HTR-8/SVneo (cell line): ENCODE data around the gene ARHGAP1.
"Not testable (repeated sequence)": the region's sequence is repeated elsewhere in the genome, so short reads cannot be mapped to it uniquely, and the experiment has no call there.

Source experiments
- DNase-seq: peaks from one replicate; pipeline ENCODE4 v3.0.0; 2011; ENCODE audit warnings: low spot score, mixed read lengths; ENCODE audit not compliant: insufficient read length
- FAIRE-seq: peaks from 2 replicates; lab custom pipeline; 2011; peaks lifted over from hg19 to GRCh38; lab: Jason Lieb, UNC

ARHGAP1 gene

DNA sequence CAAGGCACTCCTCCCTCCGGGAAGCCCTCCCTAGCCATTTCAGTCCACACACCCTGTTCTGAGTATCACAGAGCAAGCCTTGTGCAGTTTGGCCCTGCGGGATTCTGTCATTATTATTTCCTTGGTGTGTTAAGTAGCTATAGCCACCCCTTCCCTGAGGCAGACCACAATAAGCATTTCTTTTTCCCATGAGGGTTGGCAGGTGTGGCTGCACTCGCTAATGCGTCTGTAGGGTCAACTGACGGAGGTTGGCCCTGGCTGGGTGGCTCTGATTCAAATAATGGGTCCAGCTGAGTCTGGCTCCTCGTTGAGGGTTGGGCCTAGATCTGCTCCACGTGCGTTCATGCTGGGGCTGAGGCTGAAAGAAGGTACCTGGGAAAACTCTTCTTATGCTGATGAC, 23.7 kb upstream of the ARHGAP1 start:
- DNase-seq (no peak), FAIRE-seq (no peak)

DNA sequence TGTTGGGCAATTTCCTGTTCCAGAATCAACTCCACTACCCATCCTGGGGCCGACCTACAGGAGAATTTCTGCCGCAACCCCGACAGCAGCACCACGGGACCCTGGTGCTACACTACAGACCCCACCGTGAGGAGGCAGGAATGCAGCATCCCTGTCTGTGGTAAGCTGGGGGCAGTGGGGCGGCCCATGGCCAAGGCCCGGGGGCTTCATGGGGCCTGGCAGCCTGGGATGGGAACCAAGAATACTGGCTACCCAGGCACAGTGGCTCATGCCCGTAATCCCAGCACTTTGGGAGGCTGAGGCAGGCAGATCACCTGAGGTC, 22.9 kb upstream of the ARHGAP1 start:
- FAIRE-seq (no peak), DNase-seq (no peak)

DNA sequence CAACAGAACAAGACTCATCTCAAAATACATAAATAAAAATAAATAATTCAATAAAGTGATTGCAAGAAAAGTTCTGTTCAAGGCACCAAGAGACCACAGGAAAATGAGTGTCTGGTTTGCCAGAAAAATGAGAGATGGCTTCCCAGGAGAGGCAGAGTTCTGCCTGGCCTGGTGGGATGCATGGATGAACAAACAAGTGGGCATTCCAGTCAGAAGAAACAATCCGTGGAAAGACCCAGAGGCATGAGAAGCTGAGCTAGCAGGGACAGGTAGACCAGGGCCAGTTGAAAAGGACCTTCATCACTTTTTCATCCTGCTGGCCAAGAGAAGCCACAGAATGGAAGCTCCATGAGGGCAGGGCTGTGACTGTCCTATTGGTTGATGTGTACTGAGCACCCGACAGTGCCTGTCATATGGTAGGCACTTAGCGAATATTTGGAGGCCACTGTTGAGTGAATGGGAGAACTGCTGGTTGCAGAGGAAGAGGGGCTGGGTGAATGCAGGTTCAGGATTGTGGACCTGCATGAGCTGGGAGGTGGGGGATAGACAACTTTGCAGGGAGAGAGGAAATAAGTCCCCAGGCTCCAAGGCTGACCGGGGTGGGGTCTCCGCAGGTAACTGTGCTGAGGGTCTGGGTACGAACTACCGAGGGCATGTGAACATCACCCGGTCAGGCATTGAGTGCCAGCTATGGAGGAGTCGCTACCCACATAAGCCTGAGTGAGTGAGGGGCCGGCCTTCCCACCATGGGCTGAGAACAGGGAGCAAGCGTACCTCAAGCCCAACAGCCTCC, 22.3 kb upstream of the ARHGAP1 start:
- no peak for FAIRE-seq
- DNase-seq, result no peak

DNA sequence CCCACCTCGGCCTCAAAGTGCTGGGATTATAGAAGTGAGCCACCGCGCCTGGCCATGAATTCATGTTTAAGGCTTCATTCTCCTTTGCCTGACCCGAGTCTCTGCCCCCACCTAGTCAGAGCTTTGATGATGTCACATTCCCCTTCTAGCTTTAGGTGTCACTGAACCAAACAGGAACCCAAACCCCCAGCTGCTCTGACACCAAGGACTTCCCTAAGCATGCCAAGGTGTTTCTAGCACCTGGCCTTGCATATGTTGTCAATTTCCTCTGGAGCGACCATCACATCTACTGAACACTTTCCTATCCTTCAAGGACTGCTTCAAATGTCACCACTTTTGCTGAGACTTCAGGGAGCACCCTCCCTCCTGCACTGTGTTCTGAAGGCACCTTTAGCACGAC, 20.9 kb upstream of the ARHGAP1 start:
- FAIRE-seq (no peak), DNase-seq (no peak)

DNA sequence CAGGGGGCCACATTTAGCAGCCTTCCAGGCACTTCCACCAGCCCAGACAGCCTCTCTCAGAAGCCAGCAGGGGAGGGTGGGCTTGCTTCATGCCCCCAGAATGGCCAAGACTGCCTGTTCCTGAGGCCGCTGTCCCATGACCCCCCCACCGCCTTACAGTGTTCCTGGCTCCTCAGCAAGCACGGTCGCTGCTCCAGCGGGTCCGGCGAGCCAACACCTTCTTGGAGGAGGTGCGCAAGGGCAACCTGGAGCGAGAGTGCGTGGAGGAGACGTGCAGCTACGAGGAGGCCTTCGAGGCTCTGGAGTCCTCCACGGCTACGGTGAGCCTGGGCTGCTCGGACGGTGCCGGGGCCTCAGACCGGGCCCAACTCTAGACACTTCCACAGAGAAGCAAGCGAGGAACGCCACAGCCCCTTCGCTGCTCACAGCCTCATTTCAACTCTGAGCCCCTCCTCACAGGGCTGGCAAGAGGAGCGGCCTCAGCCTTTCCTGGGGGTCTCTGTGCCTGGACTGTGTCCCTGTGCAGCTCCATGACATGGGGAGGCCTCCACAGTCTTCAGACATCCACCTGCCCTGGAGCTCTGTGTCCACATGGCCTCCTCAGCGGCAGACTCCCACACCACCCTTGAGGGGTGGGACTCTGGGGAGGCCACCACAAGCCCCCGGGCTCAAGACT, 19.3 kb upstream of the ARHGAP1 start:
- FAIRE-seq, result no peak
- DNase-seq, result no peak

DNA sequence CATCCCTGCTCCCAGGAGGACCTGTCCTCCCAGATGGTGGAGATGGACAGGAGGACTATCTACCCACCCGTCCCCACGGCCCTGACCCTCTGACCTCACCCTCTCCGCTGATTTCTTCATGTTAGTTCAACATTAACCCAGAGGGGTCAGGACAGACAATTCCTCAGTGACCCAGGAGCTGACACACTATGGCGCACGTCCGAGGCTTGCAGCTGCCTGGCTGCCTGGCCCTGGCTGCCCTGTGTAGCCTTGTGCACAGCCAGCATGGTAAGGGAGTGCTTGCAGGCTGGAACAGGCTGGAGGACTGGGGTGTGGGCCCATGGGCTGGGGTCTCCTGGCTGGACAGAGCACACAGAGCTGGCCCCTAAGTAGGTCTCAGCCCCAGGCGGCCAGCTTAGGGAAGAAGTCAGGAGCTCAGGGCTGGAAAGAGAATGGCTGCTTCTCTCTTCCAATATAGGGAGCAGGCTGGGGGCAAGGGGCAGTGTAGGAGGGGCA, 18.7 kb upstream of the ARHGAP1 start, which contains the start of gene F2:
Gene F2 (plus strand): TSS at position 166 of the 495 bp plus-strand sequence. CDS start 23 bp downstream, at position 189.
- no peak for DNase-seq
- no peak for FAIRE-seq

DNA sequence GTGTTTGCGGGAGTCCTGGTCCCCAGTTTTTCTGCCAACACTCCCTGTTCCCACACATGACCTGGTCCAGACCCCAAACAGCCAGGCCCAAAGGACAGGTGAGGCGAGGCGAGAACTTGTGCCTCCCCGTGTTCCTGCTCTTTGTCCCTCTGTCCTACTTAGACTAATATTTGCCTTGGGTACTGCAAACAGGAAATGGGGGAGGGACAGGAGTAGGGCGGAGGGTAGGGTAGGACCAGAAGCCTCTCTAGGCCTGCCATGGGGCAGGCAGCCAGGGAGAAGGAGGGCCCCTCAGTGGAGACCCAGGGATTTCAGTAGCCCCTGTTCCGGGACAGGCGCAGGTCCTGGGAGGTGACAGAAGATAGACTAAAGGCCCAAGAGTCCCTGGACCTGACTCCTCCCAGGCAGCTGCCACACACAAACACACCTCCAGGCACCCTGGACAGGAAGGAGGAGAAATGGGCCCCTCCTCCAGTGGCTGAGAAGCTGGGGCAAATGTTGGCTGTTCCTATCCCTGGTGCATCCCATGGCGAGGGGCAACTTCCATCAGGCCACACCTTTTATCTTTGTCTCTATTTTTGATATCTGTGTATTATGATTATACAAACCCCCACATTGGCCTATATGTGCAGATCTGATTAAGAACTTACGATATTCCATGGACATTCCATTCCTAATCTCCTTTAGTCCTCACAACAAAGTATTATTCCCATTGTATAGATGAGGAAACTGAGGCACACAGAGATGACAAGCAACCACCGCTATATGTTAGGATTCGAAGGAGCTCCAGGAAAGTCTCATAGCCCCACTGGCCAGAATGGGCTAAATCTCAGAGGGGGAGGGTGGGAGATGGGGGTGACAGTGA, 18.0 kb upstream of the ARHGAP1 start:
- FAIRE-seq, result no peak
- no peak for DNase-seq

DNA sequence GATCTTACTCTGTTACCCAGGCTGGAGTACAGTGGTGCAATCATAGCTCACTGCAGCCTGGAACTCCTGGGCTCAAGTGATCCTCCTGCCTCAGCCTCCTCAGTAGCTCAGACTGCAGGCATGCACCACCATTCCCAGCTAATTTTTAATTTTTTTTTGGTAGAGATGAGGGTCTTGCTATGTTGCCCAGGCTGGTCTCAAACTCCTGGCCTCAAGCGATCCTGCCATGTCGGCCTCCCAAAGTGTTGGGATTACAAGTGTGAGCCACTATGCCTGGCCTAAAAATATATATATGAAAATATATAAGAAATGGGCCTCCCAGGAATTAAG, 17.4 kb upstream of the ARHGAP1 start:
- not testable (repeated sequence) for DNase-seq, FAIRE-seq

DNA sequence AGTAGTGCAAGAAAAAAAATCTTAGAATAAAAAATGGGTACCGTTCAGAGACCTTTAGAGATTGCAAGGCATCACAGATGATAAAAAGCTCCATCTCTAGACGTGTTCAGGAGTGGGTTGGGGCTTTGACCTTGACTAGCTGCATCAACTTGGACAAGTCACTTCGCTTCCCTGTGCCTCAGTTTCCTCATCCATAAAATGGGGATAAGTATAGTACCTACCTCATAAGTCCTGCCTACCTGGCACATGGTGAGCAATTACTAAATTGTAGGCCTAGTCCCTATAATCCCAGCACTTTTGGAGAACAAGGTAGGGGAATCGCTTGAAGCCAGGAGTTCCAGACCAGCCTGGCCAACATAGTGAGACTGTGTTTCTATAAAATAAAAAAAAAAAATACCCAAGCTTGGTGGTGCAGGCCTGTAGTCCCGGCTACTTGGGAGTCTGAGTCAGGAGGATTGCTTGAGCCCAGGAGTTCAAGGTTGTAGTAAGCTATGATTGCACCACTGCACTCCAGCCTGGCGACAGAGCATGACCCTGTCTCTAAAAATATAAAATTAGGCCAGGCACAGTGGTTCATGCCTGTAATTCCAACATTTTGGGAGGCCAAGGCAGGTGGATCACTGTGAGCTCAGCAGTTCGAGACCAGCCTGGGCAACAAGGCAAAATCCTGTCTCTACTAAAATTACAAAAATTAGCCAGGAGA, 12.6 kb upstream of the ARHGAP1 start:
- FAIRE-seq, result no peak

DNA sequence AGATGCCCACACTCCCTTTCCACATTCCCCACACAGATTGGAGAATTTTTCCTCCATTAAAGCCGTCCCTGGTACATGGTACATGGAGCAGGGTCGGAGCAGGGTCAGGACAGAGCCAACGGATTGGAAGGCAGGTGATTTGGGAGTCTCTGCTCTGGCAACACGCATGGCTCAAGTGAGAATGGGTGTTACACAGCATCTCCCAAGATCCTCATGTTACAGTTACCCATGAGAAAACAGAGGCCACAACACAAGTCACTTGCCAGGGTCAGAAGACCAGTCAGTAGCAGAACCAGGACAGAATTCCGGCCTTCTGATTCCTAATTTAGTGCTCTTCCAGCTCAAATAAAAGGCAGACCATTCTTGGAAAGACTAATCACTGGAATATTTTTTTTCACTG, 10.9 kb upstream of the ARHGAP1 start:
- DNase-seq (no peak), FAIRE-seq (no peak)

More for the DNA sequence above, 12.6 kb upstream of the ARHGAP1 start:
- no peak for DNase-seq

DNA sequence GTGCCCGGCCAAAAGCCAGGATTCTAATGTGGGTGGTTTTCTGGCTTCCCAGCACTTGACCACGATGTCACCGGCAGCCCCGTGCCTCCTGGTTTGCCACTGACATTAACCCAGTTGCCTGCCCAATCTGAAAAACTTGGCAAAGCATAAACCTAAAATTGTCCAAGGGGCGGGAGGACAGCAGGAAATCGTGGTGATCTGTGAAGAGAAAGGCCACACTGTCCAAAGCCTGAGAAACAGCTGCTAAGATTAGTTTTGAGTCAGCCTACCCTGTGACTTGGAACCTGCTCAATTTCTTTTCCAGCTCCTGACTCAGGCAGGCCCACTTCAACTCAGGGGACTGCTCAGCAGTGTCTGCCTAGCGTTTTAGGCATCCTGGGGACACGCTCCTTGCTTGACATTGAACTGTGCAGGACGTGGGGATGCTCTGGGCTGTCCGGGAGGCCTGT, 10.4 kb upstream of the ARHGAP1 start:
- FAIRE-seq (no peak), DNase-seq (no peak)

DNA sequence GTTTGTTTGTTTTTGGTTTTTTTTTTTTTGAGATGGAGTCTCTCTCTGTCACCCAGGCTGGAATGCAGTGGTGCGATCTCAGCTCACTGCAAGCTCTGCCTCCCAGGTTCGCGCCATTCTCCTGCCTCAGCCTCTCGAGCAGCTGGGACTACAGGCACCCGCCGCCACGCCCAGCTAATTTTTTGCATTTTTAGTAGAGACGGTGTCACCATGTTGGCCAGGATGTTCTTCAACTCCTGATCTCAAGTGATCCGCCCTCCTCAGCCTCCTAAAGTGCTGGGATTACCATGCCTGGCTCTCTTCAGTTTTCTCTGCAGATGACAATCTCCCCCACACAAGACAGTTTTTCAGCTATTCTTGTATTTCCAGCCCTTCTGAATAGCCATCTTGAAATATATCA, 8.9 kb upstream of the ARHGAP1 start:
- not testable (repeated sequence) for FAIRE-seq, DNase-seq

DNA sequence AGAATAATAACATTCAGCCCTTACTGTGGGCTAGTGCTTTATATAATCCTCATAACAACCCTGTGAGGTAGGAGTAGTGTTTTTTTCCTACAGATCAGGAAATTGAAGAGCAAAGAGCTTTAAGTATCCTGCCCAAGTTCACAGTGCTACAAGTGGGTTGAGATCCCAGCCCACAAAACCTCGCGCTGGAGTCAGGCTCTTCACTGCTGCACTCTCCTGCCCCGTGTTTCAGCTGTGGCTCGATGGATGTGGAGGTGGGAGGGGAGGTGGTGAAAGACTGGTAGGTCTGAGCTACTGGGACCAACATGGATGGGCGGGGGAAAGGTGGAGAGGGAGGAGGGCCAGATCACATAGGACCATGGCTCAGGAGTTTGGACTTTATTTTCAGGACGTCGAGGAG, 6.5 kb upstream of the ARHGAP1 start:
- FAIRE-seq (no peak), DNase-seq (no peak)

DNA sequence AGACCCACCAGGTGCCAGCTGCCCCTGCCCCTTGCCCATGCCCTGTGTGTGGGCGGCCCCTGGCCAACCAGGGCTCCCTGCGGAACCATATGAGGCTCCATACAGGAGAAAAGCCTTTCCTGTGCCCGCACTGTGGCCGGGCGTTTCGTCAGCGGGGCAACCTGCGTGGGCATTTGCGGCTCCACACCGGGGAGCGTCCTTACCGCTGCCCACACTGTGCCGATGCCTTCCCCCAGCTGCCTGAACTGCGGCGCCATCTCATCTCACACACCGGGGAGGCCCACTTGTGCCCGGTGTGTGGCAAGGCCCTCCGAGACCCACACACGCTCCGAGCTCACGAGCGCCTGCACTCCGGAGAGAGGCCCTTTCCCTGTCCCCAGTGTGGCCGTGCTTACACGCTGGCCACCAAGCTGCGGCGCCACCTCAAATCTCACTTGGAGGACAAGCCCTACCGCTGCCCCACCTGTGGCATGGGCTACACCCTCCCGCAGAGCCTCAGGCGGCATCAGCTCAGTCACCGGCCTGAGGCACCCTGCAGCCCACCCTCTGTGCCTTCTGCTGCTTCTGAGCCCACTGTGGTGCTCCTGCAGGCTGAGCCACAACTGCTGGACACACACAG, 4.8 kb upstream of the ARHGAP1 start:
- no peak for DNase-seq
- FAIRE-seq, result no peak

DNA sequence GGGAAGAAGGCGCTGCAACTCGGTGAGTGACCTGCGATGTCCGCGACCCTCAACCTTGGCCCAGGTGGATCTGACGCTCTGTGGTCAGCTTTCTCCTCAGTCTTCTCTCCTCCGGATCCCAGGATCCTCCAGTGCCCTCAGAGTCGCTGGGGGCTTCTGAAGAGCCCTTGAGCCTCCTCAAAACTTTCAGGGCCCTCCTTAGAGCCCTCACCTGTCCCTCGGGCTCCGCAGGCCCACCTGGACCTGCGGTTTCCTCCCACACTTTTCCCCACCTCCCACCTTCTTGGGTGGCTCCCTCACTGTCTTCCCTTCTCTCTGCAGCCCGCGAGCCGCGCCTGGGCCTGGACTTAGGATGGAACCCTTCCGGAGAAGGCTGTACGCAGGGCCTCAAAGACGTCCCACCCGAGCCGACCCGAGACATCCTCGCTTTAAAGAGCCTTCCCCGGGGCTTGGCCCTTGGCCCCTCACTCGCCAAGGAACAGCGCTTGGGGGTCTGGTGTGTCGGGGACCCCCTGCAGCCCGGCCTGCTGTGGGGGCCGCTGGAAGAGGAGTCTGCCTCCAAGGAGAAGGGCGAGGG, 747 bp upstream of the ARHGAP1 start:
- no peak for DNase-seq
- FAIRE-seq, result no peak

DNA sequence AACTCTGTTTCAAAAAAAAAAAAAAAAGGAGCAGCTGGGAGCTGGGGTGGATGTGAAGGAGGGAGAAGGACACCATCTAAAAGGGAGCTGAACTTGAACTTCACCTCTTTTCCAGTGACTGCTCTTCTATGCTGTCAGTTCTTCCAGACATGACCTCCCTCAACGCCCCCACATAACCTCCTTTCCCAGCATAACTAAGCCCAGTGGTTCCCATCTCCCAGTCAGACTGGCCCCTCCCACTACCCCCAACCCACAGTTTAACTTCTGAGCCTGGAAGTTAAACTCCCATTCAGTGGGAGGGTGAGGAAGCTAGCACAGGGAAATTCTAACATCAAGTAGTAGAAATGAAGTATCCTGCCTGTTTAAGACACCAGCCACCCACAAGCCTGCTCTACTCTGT, 1.8 kb downstream of the ARHGAP1 start:
- FAIRE-seq (no peak), DNase-seq (no peak)

DNA sequence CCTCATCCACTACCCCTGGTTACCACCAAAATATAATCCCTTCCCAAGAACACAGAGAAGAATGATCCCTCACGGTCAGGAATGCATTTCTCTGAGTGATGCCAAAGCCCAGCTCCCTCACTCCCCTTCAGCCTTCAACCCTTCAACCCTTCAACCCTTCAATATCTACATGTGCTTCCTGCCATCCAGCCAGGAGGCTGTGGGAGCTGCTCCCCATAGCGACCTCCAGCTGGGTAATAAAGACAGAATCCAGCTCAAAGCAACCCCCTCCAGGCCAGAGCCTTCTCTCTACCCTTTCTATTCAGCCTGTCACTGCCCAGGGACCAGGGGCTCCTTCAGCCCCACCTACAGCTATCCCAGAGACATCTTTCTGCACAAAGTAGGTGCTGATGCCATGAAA, 2.7 kb downstream of the ARHGAP1 start:
- FAIRE-seq (no peak), DNase-seq (no peak)

DNA sequence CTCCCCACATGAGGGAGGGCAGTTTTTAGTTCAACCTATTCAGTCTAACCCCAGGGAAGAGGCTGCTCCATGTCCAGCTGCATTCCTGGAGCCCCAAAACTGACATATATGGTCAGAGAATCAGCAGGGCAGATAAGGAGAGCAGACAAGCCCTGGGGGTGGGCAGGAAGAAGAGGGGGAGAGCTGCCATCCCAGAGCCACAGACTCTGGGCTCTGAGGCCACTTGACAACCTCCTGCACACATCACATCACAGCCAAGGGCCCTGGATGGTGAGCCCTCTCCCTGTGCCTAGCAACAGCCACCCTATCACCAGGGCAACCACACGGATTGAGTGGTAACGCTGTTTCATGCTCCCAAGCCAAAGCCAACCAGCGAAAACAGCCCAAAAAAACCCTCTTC, 3.1 kb downstream of the ARHGAP1 start:
- FAIRE-seq, result no peak
- no peak for DNase-seq

DNA sequence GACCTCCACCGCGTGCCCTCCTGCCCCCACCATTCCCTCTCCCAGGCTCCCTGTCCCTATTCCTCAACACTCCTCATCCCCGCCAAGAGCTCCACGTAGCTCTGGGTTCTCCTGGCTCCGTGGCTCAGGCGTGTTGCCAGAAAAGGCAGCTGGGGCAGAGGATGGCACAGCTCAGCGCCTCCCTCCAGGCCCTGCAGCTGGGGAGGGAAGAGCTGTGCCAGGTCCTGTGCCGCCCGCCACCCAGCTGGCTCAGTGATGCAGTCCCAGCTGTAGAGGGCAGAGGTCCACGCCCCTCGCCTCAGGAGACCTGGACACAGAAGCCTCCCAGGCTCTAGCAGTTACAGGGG, 4.2 kb downstream of the ARHGAP1 start:
- DNase-seq (no peak), FAIRE-seq (no peak)
